HG03521 (cell line): ENCODE results near the gene ZNF480.
"Not testable (repeated sequence)": the region's sequence is repeated elsewhere in the genome, so short reads cannot be mapped to it uniquely, and the experiment has no call there.

Experiments used
- ATAC-seq: cut with Tn5 transposase; IDR thresholded peaks from one replicate; pipeline ENCODE4 v1.9.1; 2021; ENCODE audit warnings: mild to moderate bottlenecking, moderate library complexity; ENCODE audit not compliant: unreplicated experiment

ZNF480 gene

DNA sequence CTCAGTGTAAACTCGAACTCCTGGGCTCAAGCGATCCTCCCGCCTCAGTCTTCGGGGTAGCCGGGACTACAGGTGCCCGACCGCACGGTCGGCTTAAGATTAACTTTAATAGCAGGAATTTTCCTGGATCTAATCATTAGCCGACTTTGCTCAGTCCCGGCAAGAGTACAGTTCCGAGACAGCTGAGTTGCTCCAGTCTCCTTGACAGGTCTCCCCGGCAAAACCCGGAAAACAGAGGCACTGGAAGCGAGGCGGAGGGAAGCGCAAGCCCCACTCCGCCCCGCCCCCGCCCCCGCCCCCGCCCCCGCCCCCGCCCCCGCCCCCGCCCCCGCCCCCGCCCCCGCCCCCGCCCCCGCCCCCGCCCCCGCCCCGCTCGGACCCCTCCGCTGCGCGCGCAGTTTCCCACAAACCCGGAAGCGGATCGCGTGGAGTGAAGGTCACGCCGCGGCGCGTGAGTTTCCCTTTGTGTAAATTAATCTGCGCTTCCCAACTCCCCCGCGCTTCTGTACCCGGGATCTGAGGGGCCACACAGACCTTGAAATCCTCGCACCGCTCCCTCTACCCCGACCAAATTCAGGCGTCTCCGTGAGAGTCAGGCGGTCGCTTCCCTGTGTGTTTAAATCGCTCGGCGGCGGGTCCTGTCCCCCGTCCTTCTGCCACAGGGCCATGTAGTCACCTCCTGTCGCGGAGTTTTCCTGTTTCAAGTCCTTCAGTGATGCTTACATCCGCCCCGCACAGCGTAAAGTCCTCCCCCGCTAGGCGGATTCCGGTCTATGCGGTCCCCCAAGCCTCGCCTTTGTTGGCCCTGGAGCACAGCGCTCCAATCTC is at the start of gene ZNF480:
ZNF480 (plus strand) TSS at position 397 of the 828 bp plus-strand sequence. CDS start 3,244 bp downstream, outside the sequence.
- peak; percentile 47 for ATAC-seq

DNA sequence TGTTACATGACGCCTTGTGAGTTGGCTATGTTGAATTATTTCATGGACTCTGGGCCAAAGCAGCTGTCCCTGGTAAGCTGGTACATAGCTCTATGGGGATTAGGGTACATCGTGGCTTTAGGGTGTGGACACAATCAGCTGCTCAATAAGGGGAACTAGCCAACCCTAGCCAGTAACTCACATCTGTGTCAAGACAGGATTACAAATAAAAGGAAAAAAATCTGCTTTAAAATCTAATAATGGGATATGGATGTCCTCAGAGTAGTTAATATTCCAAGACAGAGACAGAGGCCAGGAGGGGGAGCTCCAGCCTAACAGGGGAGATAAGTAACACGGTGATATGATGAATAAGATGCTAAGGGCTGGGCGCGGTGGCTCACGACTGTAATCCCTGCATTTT is 48.7 kb upstream of the ZNF480 start:
- ATAC-seq: no peak

GRCh38 chr19:52258426-52258825 is 38.5 kb upstream of the ZNF480 start:
- no peak for ATAC-seq

DNA sequence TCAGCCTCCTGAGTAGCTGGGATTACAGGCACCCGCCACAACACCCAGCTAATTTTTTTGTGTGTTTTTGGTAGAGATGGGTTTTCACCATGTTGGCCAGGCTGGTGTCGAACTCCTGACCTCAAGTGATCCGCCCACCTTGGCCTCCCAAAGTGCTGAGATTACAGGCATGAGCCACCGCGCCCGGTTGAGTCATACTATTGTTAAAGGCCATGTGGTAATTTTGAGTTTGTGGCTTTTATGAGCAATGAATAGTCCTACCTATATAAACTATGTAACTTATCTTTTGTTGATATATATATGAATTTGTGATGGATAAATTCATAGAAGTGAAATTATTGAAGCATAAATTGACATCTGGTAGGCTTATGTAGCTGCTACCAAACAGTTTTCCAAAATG is 31.4 kb upstream of the ZNF480 start:
- not testable (repeated sequence) for ATAC-seq

DNA sequence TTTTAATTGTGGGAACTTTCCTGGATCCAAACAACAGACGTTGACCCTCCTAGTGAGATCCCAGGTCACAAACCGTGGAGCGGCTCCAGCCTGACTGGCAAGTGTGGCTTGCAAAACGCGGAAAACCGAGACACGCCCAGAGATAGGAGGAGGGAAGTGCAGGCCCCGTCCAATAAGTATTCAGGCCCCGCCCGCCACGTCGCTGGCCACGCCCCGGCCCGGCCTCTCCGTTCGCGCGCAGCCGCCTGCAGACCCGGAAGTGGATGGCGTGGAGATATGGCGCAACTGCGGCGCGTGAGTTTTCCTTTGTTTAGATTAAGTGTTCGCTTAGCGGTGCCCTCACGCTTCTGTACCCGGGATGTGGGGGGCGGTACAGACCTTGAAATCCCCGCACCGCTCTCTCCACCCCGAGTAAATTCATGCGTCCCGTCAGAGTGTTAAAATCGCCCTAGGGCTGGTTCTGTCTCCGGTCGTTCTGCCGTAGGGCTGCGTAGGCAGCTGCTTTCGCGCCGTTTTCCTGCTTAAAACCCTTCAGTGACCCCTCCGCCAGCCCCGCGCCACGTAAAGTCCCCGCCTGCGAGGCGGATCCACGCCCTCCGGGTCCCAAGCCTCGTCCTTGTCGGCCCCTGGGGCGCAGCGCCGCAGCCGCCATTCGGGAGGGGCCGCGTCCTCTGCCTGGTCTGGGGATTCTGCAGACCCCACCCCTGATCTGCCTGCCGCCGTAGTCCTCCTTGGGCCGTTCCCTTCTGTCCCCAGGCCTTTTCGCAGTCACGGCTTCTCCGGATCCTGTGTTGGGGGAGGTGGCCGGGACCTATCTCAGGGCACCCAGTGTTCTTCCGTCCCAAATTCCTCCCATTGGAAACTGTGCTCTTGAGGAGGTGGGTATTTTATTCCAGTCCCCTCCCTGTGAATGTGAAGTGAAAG is 27.4 kb upstream of the ZNF480 start, which contains the start of gene ZNF766:
ZNF766 (plus strand) TSS at position 250 of the 924 bp plus-strand sequence; CDS start at position 277, 27 bp downstream.
- ATAC-seq: peak; percentile 97

DNA sequence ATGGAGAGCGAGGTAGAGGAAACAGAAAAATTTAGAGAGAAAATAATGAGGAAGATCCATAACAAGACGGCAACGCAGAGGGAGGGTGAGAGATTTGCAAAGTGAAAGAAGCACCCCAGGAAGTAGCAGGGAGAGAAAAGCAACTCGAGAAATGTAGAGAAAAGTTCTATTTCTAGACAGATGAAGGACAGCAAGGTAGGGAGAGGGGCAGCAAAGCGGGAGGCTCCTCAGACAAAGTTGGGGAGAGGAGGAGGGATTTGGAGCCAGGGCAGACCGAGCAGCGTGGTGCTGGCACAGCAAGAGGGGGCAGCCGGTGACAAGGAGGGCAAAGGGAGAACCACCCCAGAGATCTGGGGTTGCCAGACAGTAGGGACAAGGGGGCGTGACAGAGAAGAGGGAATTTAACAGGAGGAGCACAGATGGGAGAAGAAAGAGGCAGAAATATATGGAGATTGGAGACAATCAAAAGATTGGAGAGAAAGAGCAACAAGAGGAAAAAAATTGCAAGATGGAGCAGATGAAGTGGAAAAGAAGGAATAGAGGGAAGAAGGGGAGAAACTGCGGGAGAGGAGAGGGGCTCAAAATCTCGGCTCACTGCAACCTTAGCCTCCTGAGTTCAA is 26.6 kb upstream of the ZNF480 start:
- ATAC-seq: no peak

DNA sequence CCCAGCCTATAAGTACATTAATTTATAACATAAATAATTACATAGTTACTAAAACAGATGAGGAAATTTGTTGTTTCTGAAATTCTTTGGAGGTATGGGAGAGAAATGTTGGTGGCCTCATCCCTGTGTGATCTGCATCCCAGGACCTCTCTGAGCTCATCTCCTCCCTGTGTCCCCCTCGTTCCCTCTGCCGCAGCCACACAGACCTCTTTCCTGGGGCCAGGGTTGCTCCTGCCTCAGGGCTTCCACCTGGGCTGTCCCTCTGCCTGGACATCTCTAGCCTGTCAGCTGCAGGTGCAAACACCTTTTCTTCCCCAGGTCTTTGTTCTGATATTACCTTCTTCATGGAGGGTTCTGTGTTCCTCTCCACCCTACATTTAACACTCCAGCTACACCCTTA is 23.7 kb upstream of the ZNF480 start:
- ATAC-seq: no peak

DNA sequence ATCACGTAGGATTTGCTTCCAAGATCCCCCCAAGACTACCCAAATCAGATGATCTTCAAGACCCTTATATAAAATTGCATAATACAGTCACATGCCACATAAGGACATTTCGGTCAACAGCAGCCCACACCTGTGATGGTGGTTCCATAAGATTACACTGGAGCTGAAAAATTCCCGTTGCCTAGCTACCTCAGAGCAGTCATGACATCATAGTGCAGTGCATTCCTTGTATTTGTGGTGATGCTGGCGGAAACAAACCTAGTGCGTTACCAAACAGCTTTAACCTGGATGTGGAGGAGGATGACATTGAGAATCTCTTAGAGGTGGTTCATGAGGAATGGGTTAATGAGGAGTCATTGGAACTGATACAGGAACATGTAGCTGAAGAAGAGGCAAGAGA is 22.8 kb upstream of the ZNF480 start:
- no peak for ATAC-seq

DNA sequence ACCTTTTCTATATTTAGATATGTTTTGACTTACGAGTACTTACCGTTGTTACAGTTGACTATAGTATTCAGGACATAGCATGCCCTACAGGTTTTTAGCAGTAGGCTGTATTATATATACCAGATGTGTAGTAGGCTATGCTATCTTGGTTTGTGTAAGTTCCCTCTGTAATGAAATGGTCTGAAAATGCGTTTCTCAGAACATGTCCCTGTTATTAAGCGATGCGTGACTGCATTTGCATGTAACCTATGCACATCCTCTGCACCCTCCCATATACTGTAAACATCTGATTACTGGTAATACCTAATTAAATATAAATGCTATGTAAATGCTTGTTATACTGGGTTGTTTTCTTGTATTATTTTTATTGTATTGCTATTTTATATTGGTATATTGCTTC is 21.0 kb upstream of the ZNF480 start:
- no peak for ATAC-seq

GRCh38 chr19:52277471-52277870 is 19.5 kb upstream of the ZNF480 start:
- ATAC-seq: no peak

DNA sequence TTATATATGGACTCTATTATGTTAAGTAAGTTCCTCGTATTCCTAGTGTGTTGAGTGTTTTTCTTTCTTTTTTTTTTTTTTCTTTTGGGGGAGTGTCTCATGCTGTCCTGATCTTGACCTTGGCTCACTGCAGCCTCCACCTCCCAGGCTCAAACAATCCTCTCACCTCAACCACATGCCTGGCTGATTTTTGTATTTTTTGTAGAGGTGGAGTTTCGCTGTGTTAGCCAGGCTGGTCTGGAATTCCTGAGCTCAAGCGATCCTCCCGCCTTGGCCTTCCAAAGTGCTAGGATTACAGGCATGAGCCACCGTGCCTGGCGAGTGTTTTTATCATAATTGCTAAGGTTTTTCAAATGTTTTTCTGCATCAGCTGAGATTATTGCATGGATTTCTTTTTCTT is 10.7 kb upstream of the ZNF480 start:
- ATAC-seq: no peak

GRCh38 chr19:52291781-52292180 is 5.2 kb upstream of the ZNF480 start:
- ATAC-seq: no peak

GRCh38 chr19:52292946-52293345 is 4.0 kb upstream of the ZNF480 start:
- not testable (repeated sequence) for ATAC-seq

DNA sequence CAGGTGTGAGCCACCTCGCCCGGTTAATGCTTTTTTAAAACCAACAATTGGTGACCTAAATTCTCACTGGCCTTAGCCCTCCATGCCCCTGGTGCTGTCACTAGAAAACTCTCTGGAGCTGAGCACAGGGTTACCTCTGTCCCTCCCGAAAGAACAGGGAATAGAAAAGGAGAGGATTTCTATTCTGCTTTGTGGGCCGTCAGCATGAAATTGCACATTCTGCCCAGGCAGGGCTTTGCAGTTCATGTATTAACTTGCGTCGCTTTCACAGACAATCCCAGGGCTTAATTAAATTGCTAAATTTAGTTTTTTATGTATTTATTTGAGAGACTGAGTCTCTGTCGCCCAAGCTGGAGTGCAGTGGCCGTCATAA is 583 bp upstream of the ZNF480 start:
- no peak for ATAC-seq

GRCh38 chr19:52297601-52298364 is 814 bp downstream of the ZNF480 start:
- ATAC-seq: peak; percentile 17

GRCh38 chr19:52307275-52307674 is 10.3 kb downstream of the ZNF480 start:
- no peak for ATAC-seq

- ATAC-seq: no peak
Measured at GRCh38 chr19:52322429-52322828, 25.5 kb downstream of the ZNF480 start.

- ATAC-seq: no peak
Measured at GRCh38 chr19:52331757-52332156, 34.8 kb downstream of the ZNF480 start.

GRCh38 chr19:52335768-52336116 is 38.8 kb downstream of the ZNF480 start:
- ATAC-seq: no peak

DNA sequence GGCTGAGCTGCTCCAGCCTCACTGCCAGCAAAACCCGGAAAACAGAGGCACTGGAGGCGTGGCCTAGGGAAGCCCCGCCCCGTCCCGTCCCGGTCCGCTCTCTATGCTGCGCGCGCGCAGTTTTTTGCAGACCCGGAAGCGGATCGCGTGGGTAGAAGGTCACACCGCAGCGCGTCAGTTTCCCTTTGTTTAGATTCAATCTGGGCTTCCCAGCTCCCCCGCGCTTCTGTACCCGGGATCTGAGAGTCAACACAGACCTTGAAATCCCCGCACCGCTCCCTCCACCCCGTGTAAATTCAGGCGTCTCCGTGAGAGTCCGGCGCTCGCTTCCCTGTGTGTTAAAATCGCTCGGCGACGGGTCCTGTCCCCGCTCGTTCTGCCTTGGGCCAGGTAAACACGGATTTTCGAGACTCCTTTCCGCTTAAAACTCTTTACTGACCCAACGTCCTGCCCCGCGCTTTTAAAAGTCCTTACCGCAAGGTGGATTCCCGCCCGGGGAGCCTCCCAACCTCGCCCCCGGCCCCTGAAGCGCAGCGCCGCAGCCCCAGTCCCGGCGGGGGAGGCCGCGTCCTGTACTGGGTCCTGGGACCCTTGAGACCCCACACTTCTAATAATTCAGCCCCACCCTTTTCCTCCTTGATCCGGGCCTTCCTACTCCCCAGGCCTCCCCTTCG is 39.3 kb downstream of the ZNF480 start, which contains the start of gene ZNF610:
ZNF610 (plus strand) TSS at position 127 of the 674 bp plus-strand sequence. CDS start 12,930 bp downstream, outside the sequence.
- no peak for ATAC-seq
